NCI-H82 treated with DMSO at 0.1 percent for 48 hours (cell line): ENCODE results near the gene CCSER2.
"Not testable (repeated sequence)": the region's sequence is repeated elsewhere in the genome, so short reads cannot be mapped to it uniquely, and the experiment has no call there.

ENCODE experiments used
- DNase-seq: peaks from one replicate; lab custom pipeline; 2025; ENCODE audit not compliant: unreplicated experiment; lab: John Stamatoyannopoulos, UW

CCSER2 gene

GRCh38 chr10:84328418-84329195, at the start of gene CCSER2:
CCSER2 (plus strand) TSS chr10:84328589; CDS start chr10:84371053, 42,464 bp downstream.
- DNase-seq = peak; percentile 56

DNA sequence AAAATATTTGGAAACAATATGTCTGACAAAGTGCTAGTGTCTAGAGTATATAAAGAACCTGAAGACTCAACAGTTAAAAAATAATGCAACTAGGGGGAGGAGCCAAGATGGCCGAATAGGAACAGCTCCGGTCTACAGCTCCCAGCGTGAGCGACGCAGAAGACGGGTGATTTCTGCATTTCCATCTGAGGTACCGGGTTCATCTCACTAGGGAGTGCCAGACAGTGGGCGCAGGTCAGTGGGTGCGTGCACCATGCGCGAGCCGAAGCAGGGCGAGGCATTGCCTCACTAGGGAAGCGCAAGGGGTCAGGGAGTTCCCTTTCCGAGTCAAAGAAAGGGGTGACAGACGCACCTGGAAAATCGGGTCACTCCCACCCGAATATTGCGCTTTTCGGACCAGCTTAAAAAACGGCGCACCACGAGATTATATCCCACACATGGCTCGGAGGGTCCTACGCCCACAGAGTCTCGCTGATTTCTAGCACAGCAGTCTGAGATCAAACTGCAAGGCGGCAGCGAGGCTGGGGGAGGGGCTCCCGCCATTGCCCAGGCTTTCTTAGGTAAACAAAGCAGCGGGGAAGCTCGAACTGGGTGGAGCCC, 48.4 kb upstream of the CCSER2 start:
- not testable (repeated sequence) for DNase-seq

DNA sequence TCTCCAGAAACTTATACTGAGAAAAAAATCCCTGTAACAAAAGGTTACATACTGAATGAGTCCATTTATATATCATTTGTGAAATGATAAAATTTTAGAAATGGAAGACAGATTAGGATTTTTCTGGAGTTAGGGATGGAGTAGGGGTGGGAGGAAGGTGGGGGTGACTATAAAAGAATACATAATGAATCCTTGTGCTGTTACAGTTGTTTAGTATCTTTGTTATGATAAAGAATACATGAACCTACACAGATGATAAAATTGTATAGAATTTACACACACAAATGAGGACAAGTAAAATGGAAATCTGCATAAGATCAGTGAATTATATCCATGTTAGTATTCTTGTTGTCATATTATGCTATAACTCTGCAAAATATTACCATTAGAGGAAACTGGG, 41.7 kb upstream of the CCSER2 start:
- no peak for DNase-seq

GRCh38 chr10:84288151-84288550, 40.2 kb upstream of the CCSER2 start:
- DNase-seq = no peak

DNA sequence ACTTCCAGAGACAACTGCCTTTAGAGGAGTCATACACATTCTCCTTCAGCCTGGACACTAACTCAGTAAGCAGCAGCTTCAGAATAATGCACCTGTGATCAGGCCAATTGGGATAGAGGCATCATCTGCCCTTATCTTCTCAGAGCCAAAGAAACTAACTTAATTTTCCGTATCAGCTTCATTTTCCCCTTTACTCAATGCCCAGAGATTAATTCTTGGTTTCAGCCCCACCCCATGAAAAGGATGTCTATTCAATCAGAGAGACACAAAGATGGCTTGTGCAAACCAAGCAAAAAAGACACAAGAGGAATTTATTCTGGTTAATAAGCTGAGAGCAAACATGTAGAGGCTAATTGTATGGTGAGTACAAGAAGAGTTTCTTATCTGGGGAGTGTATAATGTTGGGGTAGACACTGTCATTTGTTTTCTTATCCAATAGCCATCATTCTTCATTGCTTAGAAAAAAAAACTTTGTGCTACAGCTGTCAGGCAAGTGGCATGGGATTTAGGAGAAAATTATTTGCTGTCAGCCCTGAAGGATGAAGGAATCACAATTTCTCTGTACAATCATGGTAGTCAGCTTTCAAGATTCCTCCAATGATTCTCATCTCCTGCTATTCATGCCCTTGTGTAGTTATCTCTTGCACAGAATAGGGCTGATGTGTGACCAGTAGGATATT, 38.7 kb upstream of the CCSER2 start:
- no peak for DNase-seq

- no peak for DNase-seq
Observed at GRCh38 chr10:84290235-84290634, 38.2 kb upstream of the CCSER2 start.

- no peak for DNase-seq
Observed at GRCh38 chr10:84291384-84291783, 37.0 kb upstream of the CCSER2 start.

DNA sequence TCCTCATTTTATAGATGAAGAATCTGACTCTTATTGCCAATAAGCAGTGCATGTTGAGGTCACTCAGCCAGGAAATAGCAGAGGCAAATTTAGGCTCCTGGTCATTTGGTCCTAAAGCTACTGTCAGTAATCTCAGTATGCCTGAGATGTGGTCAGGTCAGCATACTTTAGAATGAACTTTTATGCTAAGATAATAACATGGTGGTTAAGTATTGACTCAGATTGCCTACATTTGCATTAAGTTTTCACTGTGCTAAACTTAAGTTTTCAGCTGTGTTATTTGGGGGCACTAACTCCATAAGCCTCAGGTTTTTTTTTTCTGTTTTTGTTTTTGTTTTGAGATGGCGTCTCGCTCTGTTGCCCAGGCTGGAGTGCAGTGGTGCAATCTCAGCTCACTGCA, 35.9 kb upstream of the CCSER2 start:
- DNase-seq = no peak

DNA sequence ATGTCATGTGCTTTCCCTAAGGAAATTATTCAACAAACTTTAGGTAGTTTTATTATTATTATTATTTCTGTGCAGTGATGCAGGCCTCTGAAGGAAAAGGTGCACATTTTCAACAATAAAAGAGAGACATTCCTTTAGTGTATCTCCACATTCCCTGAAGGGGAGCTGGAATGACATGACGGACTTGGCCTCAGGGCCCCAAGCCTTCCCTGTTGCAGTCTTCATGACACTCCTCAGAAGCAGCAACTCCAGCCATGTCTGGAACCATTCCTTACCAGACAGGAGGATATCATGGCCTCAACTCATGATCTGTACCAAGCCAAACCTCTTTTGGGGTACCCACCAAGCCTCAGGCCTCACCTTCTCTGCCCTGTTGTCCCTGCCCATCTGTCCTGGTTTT, 35.2 kb upstream of the CCSER2 start:
- DNase-seq = no peak

DNA sequence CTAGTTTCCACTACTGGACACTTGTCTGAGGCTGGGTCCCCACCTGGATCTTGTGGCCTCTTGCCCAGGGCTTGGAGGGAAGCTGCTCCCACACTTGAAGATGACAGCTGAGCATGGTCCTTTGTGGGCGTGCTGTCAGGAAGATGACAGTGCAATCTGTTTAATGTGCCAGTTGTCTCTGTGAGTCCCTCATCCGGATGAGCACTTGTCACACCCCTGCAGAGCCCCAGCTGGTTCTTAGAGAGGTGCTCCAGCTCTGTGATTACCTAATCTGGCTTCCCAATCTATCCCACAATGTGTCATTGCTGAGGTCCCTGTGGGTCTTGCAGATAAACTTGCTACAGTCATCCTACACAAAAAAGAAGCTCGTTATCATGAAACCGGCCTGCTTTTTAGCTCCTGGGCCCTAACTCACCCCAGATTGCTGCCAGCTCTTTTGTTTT, 34.8 kb upstream of the CCSER2 start:
- no peak for DNase-seq

DNA sequence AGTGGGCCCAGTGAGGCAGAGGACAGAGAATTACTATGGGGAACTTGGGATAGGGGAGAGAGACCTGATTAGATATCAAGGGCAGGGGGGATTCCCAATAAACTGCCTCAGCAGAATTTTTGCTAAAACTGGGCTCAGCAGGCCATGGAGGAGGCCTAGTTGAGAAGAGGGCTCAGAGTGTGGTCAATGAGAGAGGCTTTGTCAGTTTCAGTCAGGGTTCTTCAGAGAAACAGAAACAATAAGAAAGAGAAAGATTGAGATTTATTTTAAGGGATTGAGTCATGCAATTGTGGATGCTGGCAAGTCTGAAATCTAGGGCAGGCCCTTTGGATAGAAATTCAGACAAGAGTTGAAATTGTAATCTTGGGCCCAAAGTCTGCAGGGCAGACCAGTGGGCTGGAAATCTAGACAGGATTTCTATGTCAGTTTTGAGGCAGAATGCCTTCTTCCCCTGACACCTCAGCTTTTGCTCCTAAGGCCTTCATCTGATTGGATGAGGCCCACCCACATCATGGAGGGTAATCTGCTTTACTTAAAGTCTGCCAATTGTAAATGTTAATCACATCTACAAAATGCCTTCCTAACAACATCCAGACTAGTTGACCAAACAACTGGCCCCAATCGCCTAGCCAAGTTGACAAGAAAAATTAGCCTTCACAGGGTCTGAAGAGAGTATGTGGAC, 33.5 kb upstream of the CCSER2 start:
- no peak for DNase-seq

GRCh38 chr10:84296091-84296981, 32.1 kb upstream of the CCSER2 start:
- no peak for DNase-seq

DNA sequence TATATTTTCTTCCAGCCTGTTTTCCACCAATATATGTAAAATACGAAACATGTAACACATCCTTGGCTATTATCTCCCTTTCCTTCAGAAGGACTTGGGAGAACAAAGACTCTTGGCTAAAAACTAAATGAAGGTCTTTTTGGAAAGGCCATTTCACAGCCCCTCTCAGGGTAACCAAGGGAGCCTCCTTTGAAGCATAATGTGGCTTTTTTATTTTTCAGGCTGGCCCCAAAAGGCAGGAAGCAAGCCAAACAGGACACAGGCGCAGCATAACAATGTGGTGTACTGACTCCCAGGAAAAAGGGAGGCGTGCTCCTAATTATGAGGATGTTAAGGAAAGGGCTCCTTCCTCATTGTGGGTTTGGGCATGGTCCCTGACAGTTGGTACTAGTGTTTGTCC, 30.3 kb upstream of the CCSER2 start:
- DNase-seq = no peak

DNA sequence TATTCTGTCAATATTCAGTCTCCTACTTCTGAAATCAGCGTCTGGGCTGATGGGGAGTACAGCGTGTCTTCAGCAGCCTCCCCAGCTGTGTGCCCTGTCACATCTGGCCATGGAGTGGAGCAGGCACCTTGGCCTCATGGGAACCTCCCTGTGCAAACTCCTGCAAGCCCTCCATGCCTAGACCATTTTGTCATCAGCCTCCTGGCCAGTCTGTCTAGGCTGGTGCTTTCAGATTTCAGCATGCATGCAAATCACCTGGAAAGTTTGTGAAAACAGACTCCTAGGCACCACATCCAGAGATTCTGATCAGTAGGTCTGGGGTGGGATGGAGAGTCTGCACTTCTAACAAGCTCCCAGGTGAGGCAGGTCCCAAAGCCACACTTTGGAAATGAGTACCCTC, 26.2 kb upstream of the CCSER2 start:
- DNase-seq = no peak

DNA sequence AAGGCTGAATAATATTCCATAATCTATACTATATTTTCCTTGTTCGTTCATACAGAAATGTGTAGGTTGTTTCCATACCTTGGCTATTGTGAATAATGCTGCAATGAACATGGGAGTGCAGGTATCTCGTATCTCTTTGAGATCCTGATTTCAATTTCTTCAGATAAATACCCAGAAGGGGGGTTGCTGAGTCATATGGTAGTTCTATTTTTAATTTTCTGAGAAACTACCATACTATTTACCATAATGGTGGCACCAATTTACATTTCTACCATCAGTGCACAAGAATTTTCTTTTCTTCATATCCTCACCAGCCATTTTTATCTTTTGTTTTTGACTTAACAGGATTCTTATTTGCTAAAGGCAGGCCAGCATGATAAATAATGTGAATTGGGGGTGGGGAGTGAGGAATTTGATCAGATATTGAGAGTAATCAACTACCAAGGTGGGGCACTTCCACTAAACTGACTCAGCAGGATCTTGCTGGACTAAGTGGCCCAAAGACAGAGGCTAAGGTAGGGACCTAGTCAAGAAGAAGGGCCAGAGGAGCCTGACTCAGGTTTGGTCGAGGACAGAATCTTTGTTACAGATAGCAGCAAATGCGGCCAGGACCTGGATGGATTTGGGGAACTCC, 21.5 kb upstream of the CCSER2 start:
- DNase-seq = no peak

DNA sequence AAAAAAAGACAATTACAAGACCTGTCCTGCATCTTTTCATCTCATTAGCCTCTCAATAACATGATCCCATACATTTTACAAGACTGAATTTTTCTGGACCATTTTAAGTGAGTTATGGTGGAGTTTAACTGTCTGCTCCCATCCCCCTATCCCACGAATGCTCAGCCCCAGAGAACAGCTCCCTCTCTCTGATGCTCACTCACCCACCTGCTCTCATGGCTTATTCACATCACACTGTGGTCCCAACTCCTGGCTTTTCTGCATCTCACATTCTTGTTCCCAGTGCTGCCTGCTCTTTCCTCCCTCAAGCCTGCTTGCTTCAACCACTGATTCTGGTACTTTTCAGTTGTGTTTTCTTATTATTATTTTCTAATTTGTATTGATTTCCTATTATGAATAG, 20.4 kb upstream of the CCSER2 start:
- no peak for DNase-seq

DNA sequence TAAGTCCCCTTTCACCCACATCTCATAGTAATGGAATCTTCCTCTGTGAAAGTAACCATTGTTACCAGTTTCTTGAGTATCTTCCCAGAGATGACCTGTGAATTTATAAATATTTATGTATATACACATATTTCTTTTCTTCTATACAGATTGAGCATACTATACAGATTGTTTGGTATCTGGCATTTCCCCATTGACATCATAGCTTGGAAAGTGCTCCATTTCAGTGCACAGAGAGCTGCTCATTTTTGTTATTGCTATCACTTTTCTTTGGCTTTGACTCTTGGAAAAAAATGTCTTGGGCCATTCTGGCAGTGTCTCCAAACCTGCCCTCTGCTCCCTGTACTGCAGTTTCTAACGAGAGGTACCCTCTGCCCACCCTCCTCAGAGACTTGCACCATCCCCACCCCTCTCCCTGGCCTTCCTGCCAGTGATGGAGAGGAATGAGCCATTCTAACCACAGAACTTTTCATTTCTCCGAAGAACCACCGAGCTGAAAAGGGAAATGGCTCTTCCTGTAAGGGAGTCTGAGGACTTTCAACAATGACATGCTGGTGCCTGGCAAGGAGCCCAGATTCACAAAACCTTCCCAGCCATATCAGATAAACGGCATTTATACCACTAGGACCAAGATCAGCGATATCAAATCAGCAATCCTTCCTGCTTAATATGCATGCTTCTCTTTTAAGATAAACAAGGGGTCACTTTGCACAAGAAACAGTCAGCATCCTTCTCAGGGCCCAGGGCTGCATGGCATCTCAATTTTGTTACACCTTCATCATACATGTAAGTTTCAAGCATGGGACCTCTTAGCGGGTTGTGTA, 19.7 kb upstream of the CCSER2 start:
- no peak for DNase-seq

DNA sequence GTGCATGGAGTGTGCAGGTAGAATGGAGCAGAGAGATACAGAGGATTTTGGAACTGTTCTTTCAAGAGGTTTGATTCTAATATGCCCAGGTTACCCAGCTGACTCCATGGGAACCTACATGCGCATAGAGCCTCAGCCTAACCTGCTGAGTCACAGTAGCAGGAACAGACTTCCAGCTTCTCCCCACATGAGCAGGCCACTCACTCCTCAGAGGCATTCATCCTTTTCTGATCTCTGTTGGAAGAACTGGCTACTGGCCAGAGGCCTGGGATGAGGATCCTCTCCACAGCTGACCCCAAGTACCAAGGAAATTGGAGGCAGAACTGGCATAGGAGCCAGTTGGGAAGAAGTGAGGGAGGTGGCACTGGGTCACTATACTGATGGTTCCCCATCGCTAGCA, 17.9 kb upstream of the CCSER2 start:
- no peak for DNase-seq

- no peak for DNase-seq
Observed at GRCh38 chr10:84311576-84311975, 16.8 kb upstream of the CCSER2 start.
